Hematopoietic multipotent progenitor cell treated with erythropoietin and hydrocortisone succinate and interleukin-3 and kit ligand, for 6 days (in vitro differentiated cells): Measurements from ENCODE around the gene TXNL1.

ENCODE experiments used
- DNase-seq: peaks from one replicate; pipeline ENCODE4 v3.0.0-alpha.2; 2015

TXNL1 gene

GRCh38 chr18:56565551-56566345 lies 72.6 kb downstream of the TXNL1 start:
- no peak for DNase-seq

- no peak for DNase-seq
These were observed 73.3 kb downstream of the TXNL1 start for GRCh38 chr18:56565046-56565445.

- peak; percentile 27 for DNase-seq
These were observed 74.8 kb downstream of the TXNL1 start for GRCh38 chr18:56563568-56563967.

GRCh38 chr18:56562479-56562878 lies 75.9 kb downstream of the TXNL1 start:
- no peak for DNase-seq

- DNase-seq = no peak
These were observed 77.4 kb downstream of the TXNL1 start for GRCh38 chr18:56560992-56561391.

- no peak for DNase-seq
These were observed 79.3 kb downstream of the TXNL1 start for GRCh38 chr18:56559044-56559443.

- no peak for DNase-seq
These were observed 81.5 kb downstream of the TXNL1 start for GRCh38 chr18:56556907-56557306.

GRCh38 chr18:56550121-56550520 lies 88.3 kb downstream of the TXNL1 start:
- no peak for DNase-seq
